AG09309 (cell line): Measurements from ENCODE around the gene DNAI1.
A peak's percentile ranks its signal among the peaks of the same experiment; 100 is the strongest.
"Not testable (repeated sequence)": the region's sequence is repeated elsewhere in the genome, so short reads cannot be mapped to it uniquely, and the experiment has no call there.

Source experiments
- DNase-seq: peaks from one replicate; pipeline ENCODE4 v3.0.0-alpha.2; 2010; ENCODE audit warnings: low read depth
- H3K4me3 ChIP-seq: 2 replicates; pipeline ENCODE4 v1.5.1; 2011; ENCODE audit warnings: mild to moderate bottlenecking, low read depth, low read length, moderate library complexity; ENCODE audit not compliant: control insufficient read depth
- TF ChIP-seq, protein P1 (sequence below): IDR thresholded peaks from 2 replicates; pipeline ENCODE4 v1.5.1; 2011; ENCODE audit warnings: mild to moderate bottlenecking, low read depth, low read length, inconsistent platforms; ENCODE audit not compliant: insufficient read depth, control insufficient read depth; ENCODE audit errors: missing control alignments

Gene DNAI1

DNA sequence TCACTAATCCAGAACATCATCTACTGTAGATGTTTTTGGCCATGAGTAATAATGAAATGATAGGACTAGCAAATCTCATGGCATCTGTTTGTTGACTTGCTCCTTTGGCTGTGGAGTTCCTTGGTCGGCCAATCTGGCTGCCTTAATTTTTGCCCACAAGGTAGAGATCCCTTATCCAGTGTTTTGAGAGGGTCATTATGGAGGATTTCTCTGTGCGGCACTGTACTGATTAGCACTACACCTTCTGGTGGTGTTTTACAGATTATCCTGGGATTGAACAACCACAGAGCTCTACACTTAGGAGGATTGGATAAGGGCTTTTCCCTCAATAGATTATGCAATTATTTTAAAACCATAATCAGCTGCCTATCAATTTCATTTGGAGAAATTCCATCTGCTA lies 67.4 kb downstream of the DNAI1 start:
- H3K4me3 ChIP-seq = no peak overlapping the region
- DNase-seq = no peak
- TF ChIP-seq, protein P1, sequence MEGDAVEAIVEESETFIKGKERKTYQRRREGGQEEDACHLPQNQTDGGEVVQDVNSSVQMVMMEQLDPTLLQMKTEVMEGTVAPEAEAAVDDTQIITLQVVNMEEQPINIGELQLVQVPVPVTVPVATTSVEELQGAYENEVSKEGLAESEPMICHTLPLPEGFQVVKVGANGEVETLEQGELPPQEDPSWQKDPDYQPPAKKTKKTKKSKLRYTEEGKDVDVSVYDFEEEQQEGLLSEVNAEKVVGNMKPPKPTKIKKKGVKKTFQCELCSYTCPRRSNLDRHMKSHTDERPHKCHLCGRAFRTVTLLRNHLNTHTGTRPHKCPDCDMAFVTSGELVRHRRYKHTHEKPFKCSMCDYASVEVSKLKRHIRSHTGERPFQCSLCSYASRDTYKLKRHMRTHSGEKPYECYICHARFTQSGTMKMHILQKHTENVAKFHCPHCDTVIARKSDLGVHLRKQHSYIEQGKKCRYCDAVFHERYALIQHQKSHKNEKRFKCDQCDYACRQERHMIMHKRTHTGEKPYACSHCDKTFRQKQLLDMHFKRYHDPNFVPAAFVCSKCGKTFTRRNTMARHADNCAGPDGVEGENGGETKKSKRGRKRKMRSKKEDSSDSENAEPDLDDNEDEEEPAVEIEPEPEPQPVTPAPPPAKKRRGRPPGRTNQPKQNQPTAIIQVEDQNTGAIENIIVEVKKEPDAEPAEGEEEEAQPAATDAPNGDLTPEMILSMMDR = no peak

DNA sequence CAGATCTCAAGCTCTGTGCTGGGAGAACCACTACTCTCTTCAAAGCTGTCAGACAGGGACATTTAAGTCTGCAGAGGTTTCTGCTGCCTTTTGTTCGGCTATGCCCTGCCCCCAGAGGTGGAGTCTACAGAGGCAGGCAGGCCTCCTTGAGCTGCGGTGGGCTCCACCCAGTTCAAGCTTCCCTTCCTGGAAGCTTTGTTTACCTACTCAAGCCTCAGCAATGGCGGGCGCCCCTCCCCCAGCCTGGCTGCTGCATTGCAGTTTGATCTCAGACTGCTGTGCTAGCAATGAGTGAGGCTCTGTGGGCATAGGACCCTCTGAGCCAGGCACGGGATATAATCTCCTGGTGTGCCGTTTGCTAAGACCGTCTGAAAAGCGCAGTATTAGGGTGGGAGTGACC lies 73.4 kb downstream of the DNAI1 start:
- DNase-seq, H3K4me3 ChIP-seq: not testable (repeated sequence)

DNA sequence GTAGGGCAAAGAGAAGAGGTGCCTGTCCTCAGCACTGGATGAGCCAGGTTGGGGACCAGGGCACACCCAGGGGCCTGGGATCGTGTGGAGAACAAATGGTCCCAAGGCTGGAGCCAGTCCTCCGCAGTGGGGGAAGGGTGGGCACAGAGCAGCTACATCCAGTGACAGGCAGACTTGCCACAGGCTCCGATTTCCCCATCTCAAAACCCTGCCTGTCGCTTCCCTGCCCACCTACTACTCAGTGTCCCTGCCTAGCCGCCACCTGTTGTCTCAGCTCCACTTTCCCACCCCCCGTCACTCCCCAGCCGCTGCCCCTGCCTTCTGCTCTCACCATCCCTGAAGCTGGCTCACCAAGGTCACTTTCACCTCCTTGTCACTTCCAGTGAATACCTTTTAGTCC lies 78.1 kb downstream of the DNAI1 start:
- TF ChIP-seq, protein P1 = no peak
- DNase-seq = no peak

DNA sequence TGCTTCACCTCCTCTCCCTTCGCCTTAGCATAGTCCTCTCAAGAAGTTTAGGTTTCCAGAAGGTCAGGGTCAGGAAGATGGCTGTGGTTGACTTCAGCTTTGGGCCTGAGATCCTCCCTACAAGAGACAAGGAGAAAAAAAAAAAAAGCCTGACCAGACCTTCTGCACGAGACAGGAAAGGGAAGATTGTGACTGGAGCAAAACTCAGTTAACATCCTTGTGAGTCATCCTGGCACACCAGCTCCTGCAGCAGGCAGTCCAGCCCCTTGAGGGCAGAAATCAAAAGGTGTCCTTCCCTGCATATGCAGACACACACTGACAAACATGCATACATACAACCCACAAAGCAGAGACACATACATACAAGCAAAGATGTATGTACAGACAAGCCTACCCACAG lies 82.2 kb downstream of the DNAI1 start:
- H3K4me3 ChIP-seq = no peak overlapping the region
- peak; percentile 24 for DNase-seq
- TF ChIP-seq, protein P1 = no peak

More for the DNA sequence above, 78.1 kb downstream of the DNAI1 start:
- H3K4me3 ChIP-seq = no peak overlapping the region

DNA sequence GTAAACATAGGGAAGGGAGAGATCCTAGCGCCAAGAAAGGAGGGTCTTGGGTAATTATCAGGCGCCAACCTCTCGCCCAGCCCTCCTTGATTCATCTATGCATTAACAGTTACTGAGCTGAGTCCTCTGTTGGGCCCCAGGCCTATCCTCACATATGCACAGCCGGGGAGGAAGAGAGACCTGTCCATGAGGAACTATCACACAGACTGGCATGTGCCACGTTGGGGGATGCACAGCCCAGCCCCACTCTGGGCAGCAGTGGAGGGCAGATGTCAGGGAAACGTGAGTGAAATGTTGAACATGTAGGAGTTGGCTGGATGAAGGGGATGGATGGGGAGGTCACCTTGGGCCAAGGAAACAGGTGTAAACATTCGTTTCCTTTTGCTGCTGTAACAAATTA lies 82.9 kb downstream of the DNAI1 start:
- no peak for DNase-seq
- TF ChIP-seq, protein P1 = no peak
- H3K4me3 ChIP-seq = no peak overlapping the region

DNA sequence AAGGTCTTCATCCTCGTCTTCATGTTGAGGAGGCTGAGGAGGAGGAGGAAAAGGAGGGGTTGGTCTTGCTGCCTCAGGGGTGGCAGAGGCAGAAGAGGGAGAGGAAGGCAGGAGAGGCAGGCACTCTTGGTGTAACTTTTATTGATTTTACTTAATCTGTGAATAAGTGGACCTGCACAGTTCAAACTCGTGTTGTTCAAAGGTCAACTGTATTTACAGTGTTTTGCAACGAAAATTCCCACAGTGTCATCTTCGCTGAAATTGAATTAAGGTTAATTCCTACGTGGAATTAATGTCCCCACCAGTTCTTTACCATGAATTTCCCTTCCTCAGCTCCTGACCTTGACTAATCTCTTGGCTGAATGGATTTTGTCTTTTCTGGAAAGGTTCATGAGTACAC lies 85.4 kb downstream of the DNAI1 start:
- no peak for DNase-seq
- TF ChIP-seq, protein P1 = no peak
- H3K4me3 ChIP-seq = no peak overlapping the region

DNA sequence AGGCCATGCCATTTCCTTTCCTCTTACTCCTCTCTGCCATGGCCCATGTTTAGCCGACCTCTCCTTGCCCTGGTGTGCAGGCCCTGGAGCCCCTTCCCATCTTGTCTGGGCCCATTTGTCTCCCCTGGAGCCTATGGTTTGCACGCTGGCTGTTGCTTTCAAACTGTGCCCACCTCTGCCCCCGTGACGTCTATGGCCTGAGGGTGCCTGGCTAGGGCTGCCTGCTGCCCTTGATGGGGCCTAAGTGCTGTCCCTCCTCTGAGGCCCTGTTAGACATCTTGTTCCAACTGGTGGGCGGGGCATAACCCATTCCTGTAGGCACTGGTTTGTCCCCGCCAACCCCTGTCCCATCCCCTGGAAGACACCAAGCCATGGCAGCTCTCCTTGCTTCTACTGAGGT lies 86.9 kb downstream of the DNAI1 start:
- no peak overlapping the region for H3K4me3 ChIP-seq
- TF ChIP-seq, protein P1 = no peak
- DNase-seq = no peak
